Measurements from ENCODE around the gene IRX2.

IRX2 gene

DNA sequence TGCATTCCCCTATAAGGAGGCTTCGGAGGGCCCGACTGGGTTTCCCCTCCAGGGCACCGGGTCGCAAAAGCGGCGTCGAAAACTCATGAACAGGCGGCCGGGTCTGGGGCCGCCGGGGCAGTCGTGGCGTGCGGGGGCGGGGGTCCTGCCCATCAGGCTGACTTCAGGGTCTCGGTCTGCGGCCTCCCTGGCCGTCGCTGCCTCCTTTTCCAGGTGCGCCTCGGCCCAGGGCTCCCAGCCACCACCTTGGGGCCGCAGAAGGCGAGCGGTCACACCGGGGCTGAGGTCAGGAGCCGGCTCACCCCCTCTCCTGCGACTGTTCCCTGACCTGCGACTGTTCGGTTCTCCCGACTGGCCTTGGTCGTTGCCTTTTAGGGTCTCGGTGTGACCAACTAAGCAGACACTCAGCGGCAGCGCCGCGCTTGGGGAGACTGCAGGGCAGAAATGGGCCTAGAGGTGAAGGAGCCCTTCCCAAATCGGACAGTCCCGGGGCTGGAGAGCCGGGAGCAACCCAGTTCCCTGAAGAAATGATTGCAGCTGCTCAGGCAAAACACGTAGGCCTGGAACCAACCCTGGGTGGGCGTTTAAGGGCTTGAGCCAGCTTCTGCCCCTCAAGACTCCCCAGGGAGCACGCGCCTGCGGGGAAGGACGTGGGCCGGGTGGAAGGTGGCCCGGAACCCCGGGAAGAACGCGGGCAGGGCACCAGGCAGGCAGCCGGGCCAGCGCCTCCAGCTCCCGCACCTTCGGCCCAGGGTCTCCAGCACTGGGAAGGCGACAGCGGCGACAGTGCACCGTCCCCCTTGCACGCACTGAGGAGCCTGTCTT lies 11.2 kb downstream of the IRX2 start:
- DNase-seq, result no peak

DNA sequence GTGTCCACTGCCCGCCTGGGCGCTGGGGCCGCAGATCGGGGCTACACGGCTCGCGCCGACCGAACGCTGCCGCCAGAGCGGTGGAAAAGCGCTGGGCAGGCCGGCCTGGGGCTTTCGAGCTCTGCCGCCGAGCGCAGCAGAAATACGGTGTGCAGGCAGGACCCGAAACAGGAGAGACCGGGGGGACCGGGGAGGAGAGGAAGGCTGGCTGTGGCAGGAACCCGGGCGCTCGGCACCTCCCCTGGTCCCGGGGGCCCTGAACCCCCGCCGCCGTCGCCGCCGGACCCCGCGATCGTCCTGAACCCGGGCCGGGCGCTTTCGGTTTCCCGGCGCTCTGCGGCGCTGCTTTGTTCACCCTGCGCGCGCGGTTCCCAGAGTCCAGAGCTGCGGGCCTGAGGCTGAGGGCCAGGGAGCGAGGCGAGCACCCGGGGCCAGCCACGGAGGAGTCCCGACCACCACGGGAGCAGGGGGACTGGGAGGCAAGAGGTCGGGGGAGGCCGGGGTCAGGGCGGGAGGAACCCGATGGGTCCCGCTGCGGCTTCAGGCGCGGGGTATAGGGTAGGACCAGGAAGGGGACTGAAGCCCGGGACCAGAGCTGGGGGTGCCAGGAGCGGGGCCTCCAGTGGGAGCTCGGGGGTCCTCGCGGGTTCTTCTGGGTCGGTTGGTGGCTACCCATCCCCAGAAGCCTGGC lies 12.0 kb downstream of the IRX2 start:
- no peak for DNase-seq

DNA sequence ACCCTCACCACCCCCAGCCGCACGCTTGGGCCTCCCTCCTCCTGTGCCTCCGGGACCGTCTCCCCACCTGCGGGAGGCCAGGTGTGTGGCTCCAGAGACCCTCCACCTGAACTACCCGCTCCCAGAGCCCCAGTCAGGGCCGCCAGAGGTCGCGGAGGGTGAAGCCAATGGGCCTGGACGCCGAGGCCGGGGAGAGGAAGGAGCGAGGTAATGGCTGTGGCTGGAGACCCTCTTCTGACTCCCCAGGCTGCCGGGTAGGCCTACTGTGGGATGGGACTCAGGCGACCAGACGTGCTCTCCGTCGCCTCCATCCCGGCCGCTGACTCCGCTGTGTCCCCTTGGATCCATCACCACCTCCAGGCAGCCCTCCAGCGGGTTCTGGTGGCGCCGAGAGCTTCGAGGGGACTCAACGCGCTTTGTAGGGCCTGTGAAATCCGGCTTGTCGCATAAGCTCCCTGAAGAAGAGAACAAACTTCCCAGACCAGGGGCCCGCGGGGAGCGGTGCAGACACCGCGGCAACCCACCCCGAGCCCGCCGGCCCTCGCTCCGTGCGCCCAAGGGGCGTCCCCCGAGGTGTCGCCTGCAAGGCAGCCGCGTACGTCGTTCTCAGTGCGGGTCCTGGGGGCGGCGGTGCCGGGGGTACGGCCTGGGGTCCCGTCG lies 12.6 kb downstream of the IRX2 start:
- no peak for DNase-seq

DNA sequence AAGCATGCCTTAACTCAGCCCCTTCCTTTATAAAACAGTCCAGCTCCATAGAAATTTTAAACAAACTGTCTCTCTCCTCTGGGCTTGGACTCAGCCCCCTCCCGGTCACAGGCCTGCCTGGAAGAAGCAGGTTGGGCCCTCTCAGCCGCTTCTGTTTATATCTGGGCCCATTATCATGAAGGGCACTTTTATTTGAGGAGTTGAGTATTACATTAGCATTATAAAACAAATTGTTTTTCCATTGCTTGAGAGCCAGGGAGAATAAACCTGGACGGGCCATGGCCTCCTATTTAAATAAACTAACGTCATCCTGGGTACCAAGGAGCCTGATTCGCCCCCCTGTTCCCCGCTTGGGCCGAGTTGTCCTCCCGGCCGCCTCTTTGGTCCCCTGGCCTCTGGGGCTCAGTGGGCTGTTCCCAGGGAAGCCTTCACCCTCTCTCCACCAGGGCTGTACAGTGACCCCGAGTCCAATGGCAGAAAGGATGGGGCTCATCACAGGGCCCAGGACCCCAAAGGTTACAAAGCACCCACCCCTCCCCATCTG lies 13.2 kb downstream of the IRX2 start:
- no peak for DNase-seq

DNA sequence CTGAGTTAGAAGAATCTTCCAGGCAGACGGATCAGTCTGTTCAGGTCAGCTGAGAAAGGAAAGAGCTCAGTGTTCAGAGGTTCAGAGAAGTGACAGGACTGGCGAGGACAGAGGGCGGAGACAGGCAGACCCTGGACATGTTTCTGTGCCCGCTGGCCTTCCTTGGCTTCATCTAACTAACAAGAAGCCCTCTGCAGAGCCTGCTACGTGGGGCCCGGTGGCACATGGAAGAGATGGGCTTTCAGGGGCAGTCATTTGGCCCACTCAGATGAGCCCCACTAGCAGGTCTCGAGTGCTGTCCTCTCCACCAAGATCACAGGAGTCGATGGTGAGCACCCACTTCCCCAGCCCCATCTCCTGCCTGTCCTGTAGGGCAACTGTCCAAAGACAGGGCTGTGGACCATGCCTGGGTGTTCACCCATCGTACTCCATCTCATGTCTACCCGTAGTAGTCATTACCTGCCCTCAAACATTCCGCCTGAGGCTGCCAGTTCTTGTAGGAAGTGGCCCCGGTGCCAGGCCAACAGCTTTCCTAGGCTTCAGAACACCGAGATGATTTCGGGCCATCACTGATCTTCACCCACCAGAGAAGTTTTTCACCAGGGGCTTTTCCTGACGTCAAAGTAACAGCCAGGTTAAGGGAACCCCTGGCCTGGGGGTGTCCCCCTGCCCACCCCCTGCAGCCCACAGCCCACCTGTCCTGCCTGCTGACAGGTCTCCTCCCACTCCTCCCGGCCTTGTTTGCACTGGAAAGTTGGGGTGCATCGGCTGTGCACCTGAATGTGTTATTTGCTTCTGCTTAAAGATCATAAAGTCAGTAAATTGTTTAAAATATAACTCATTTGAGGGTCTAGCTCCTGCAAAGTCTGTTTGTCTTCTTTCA lies 14.0 kb downstream of the IRX2 start:
- DNase-seq, result no peak

DNA sequence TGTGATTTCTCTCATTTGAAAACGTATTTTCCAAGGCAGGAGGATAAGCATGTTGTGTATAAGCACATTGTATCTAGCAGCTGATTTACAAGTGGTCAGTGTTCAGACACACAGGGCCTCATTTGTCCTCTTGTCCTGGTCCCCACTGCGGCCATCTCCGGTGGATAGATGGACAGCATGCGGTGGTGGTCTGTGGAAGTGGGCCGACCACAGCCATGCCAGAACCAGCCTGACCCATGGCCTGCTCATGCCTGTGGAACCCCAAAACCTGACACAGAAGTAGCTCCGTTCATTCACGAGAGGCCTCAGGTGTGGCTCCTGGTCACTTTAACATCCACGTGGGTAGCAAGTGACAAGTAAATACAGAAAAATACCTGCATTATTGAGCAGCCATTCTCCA lies 14.6 kb downstream of the IRX2 start:
- no peak for DNase-seq

DNA sequence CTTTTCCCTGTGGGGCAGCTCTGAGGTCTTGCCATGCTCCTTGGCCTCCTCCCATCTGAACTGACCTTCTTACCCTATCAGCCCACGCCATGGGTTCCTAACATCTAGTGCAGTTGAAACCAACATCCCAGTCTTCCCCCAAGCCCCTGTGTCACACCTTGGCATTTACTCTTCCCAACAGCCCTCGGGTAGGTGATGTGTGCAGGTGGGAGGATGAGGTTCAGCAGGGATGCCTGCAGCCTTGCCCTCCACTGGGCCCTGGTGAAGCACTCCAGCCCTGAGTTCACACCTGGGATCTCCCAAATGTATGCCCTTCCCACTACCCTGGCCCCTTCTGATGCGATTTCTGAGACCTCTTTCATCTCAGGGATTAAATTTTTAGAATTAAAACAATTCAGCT lies 15.5 kb downstream of the IRX2 start:
- no peak for DNase-seq

DNA sequence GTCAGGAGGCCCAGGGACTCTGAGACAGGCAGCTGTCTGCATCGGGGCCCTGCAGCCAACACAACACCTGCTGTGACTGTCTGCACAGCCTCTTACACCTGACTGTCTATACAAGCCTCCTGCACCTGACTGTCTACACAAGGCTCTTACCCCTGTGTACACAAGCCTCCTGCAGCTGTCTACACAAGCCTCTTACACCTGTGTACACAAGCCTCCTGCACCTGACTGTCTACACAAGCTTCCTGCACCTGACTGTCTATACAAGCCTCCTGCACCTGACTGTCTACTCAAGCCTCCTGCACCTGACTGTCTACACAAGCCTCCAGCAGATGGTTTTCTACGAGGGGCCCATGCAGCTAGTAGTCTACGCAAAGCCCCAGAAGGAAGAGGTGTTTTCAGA lies 18.6 kb downstream of the IRX2 start:
- no peak for DNase-seq

DNA sequence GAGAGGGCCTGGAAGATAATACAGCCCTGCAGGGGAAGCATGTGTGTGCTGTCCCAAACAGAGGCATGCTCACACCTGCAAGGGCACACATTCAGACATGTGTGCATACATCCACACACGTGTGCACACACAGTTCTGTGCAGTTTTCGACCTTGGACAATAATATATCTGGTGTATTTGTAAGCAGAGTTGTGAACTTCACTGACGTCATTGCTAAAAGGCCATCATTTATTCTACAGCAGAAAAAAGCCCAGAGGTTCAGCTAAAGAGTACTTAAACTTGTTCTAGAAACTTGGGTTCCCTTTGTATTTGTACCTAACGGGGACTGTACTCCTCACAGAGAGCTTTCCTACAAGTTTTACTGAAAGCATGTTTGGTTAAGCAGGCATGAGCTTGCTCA lies 19.5 kb downstream of the IRX2 start:
- no peak for DNase-seq

DNA sequence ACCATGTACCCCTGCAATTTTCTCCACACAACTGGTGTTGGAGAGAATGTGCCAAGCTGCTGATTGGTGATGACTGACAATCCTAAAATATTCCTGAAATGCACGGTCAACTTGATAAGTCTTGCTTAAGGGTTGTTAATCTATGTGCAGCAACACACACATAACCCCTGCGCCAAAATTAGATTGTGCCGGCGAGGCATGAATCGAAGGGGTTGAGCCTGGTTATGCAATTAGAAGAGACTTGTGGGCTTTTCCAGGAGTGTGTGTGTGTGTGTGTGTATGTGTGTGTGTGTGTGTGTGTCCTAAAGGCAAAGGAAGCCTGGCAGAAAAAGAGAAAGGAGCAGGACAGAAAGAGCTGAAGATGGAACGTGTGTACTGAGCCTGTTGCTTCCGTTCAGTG lies 22.3 kb downstream of the IRX2 start:
- DNase-seq, result no peak

DNA sequence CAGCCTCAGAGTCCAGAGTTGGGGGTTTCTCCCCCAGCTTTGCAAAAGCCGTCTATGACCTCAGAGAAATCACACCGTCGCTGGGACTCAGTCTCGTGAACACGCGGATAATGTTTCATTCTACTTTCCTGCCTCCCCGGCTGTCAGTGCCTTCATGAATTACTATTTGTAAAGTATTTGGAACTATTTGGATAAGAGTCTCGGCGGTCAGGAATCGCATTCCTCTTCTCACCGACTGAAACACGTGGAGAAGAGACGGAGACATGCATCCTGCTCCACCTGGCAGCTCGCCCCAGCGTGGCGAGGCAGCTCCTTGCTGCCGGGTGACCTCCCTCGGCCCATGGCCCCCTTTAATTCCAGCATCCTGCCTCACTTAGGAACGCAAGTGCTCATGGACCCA lies 23.9 kb downstream of the IRX2 start:
- DNase-seq, result no peak

DNA sequence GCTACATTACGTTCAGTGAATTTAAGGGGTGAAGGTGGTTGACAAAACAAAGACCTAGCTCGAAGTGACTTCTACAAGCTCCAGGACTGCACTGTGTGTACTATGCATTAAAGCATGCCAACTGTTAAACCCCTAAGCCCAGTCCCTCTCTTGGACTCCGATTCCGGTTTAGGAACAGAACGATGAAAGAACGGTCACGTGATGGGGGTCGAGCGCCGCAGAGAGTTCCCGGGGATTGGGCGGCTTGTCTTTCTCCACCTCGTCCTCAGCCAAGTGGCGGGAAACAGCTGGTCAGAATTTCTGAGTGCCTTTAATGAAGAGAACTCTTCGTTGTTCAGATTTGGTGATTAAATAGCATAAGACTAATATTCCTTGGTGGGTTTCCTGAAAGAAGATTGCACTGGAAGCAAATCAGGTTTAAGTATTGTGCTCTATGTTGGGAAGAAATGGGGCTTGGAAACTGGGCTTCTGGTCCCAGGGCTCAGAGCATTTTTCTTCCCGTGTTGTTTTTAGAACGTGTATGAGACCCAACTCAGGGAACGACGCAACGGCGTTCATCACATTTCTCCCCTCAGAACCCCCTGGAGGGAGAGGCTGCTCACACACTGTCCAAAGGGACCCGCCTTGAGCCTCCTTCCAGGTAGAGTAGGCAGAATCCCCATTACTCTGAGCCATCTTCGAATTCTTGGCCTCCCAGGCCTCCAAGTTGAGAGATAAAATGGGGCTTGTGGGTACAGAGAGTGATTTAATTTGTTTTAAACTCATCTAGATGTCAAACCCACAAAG lies 25.3 kb downstream of the IRX2 start:
- no peak for DNase-seq

DNA sequence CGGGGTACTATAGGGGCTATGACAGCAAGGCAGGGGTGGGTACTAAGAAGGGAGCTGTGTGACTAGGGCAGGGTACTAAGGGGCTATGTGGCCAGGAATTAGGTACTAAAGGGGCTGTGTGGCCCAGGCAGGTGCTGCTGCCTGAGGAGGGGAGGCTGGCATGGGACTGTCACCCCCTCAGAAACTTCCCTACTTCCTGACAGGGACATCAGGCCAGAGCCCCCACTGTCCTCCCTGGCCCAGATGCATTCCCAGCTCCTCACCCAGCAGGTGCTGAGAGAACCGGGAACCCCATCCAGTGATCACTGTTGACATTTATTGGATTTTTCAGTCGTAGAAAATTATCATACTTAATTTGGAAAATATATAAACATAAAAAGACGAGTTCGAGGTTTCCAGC lies 26.6 kb downstream of the IRX2 start:
- DNase-seq, result no peak

DNA sequence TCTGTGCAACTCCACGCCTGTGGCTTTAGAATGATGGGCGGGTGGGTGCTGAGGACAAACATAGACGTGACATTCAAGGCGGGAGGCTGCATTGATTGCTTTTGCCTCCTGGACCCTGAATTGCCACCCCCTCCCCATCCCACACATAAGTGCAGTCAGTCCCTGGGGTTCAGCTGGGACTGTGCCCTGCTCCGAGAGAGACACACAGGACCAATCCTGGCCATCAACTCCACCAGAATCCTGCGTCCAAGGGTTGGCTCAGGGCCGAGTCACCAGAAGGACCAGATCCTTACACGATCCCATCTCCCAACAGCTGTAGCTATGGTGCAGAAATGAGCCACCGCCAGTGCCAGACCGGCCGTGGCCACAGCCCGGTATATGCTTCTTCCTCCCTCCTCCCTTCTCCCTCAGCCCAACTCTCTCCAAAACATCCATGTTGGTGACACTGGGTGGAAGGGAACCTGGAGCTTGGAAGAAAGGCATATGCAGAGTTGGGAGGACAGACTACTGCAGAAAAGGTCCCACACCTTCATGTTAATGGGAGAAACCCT lies 27.4 kb downstream of the IRX2 start:
- DNase-seq, result no peak

DNA sequence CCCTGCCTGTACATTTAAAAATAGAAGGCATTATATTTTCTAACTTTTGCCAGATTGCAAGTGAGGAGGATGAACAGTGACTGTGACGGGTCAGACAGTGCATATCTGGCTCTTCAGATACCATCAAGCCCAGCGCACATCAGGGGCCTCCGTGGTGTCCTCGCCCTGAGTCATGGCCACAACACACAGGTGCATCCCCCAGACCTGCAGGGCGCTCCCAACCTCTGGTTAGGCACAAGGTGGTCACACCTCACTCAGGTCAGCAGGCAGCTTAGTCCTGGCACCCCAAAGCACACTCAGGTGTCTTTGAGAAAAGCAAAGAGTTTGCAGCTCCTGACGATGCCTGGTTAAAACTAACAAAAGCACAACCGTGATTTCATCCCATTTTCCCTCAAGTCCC lies 28.6 kb downstream of the IRX2 start:
- DNase-seq, result no peak

DNA sequence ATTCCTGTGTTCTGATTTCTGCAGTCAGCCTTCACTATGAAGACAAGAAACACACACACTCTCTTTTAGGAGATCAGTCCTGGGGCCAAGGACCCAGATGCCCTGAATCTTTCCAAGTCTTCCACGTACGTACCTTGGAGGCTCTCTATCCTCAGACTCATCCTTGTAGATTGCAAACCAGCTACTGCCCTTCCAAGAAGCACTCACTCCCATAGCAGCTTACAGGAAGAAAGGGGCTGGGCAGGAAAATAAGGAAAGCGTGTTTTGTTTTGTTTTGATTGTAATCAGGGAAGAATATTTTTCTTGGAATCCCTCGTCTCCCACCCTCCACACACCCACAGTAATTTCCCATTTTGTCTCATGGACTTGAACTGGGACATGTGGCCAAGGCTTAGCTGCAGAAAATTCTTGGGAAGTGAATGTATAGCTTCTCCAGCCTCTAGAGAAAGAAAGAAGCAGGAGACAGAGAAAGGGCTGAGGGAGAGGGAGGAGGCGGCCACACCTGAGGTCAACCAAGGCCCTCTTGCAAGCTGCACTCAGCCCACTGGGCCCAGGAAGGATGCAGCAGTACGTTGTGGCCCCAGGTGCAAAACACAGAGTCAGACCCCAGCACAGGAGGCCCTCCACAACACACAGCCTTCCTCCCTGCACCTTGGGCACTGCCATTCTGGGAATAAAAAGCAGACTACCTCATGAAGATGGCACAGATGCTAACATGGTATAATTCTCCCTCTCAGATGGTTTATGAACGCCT lies 29.9 kb downstream of the IRX2 start:
- no peak for DNase-seq

DNA sequence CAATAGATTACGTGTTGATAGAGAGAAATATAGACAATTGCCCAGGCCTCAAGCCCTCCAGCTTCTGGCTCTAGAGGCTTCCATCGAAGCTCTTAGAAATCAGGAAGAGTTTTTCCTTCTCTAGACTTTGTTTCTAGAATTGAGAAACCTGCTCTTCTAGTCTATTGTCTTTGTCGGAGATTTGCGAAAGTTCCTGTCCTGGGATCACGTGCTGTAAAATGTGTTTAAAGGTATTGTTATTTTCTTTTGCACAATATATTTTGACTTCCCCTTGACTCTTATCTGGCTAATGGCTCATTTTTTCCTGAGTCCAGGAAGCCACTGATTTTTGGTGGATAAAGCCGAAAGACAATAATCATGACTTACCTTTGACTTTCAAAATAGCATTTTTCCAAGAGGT lies 32.1 kb downstream of the IRX2 start:
- DNase-seq, result no peak

DNA sequence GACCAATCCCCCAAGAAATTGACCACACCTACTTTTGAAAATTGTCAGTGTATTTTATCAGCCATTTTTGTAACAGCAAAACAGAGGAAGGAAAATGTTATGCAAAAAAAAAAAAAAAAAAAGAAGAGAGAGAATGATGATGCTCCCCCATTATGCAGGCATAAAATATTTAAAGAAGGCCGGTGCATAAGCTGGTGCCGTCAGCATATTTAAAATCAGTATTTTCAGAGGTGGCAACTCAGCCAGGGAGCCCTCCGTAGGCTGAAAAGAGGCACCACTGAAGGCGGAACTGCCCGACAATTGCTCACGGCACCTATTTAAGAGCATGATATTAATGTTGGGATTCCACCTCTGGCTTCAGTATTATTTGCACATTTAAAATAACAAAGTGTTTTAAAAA lies 33.4 kb downstream of the IRX2 start:
- no peak for DNase-seq

DNA sequence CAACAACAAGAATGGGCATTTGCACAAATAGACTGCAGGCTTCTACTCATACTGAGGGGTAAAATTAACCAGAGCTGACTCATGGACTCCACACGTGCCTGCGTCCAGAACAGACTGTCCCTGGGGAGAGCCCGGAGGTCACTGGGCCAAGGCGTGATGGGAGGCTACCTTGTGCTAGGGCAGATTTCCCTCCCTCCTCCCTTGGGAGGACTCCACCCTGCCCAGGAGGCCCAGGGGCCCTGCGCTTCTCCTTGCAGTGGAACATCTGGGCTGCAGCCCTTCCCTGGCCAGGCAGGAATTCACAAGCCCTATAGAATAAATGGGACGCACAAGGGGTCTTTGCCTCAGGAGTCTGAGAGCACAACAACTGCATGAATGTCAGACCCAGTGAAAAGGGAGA lies 35.6 kb downstream of the IRX2 start:
- no peak for DNase-seq

DNA sequence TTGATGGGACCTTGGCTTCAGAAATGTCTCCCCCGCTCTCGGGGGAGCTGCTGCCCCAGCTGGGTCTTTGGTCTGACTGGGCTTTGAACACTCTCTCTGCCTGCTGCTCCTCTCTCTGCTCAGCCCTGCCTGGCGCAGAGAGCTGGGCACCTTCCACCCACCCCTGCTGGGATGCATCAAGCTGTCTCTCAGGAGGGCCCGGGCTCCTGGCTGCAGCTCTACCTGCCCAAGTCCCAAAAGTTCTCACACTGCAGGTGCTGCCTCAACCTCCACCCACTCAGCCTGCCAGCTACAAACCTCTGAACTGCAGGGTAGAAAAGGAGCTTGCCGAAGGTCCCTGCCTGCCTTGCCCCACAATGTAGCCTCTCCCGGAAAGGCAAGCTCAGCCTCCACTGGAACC lies 36.7 kb downstream of the IRX2 start:
- no peak for DNase-seq

DNA sequence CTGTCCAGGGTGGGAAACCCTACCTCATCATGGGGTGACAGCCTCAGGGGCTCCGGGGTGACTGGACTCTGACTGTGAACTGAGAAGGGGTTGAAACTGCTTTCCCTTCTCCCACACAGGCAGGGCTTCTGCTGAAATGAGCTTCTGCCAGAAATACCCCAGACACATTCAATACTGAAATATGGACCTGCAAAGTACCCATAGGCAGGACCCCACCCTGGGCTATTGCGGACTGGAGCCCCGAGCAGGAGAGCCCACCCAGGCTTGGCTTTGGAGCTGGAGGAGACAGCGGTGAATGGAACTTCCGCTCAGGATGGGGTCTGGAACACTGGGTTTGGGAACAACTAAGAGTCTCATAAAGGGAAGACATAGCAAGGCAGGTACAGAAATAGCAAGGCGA lies 37.5 kb downstream of the IRX2 start:
- no peak for DNase-seq
